ENCODE data around the gene ZDHHC4.
"Not testable (repeated sequence)": the region's sequence is repeated elsewhere in the genome, so short reads cannot be mapped to it uniquely, and the experiment has no call there.

ZDHHC4 gene

DNA sequence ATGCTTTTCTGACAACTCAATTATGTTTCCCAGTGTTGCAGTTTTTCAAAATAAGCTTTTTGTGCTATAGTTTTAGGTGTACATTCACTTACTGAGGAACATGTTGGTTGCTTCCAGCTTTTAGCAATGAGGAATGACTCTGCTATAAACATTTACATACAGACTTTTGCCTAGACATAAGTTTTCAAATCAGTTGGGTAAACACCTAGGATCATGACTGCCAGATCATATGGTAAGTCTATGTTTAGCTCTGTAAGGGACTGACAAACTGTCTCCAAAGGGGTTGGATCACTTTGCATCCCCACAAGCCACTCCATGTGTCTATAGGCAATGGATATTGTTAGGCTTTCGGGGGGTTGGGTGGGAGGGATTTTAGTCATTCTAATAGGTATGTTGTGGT is 15.1 kb upstream of the ZDHHC4 start:
- no peak for DNase-seq (ENCODE audit: low read depth)

DNA sequence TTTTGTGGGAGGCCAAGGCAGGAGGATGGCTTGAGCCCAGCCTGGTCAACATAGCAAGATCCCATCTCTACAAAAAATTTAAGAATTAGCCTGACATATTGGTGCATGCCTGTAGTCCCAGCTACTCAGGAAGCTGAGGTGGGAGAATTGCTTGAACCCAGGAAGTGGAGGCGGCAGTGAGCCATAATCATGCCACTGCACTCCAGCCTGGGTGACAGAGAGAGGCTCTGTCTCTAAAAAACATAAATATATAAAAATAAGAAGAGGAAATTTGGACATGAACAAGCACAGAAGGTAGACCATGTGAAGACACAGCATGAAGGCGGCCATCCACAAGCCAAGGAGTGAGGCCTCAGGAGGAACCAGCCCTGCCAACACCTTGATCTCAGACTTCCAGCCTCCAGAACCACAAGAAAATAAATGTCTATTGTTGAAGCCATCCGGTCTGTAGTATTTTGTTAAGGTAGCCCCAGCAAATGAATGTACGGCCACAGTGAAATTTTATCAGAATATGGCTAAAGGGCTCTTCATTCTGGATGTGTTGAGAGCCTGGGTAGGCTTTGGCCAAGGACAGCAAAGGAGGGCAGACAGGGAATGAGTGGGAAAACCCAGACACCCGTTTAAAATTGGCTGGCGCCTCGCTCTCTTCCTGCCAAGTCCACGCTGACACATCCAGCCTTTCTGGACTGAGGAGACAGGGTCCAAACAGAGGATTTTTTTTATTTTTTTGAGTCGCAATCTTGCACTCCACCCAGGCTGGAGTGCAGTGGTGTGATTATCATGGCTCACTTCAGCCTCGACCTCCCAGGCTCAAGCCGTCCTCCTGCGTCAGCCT is 13.1 kb upstream of the ZDHHC4 start:
- no peak for DNase-seq (ENCODE audit: low read depth)

DNA sequence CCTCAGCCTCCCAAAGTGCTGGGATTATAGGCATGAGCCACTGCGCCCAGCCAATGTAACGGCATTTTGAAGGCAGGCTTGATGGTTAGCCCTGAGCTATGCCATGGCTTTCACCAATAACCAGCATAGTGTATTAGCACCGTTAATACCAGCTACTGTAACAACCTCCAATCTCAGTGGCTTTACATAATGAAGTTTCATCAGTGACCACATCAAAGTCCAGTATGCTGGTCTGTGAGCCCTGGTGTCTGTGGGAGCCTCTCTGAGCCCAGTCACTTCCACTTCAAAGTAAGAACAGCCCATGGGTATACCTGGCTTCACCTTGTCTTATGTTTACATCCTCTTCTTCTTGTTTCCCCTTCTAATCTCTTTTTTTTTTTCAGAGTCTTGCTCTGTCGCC is 11.6 kb upstream of the ZDHHC4 start:
- DNase-seq (ENCODE audit: low read depth): no peak

DNA sequence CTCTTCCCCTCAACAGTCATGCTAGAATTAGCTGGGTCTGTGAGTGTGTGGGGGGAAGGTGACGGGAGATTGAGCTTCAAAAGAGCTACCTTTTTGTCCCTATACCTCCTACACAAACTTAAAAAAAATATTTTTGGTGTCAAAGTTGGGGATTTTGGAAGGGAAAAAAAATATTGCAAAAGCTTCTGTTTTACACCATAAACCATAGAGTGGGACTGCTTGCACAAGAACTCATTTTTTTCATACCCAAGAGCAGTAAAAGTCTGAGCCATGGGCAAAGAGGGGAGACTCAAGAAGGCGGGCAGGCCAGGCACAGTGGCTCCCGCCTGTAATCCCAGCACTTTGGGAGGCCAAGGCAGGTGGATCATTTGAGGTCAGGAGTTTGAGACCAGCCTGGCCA is 9.4 kb upstream of the ZDHHC4 start:
- DNase-seq (ENCODE audit: low read depth): no peak

DNA sequence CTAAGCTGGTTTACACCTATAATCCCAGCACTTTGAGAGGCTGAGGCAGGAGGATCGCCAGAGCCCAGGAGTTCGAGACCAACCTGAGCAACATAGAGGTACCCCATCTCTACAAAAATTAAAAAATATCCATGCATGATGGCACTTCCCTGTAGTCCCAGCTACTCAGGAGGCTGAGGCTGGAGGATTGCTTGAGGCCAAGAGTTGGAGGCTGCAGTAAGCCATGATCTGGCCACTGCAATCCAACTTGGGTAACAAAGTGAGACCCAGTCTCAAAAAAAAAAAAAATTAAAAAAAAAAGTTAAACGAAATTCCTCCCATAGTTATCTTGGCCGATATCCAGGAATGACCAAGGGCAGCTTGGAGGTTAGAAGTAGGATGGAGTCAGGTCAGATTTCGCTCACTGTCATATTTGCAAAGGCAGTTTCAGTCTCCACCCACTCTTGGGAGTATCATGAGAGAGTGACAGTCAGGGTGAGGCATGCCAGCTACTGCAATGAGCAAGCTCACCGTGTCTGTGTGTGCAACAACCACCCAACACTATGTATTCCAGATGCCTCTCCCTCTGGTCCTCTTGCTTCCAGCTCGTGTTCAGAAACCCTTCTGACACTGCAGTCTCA is 6.0 kb upstream of the ZDHHC4 start:
- no peak for DNase-seq (ENCODE audit: low read depth)

DNA sequence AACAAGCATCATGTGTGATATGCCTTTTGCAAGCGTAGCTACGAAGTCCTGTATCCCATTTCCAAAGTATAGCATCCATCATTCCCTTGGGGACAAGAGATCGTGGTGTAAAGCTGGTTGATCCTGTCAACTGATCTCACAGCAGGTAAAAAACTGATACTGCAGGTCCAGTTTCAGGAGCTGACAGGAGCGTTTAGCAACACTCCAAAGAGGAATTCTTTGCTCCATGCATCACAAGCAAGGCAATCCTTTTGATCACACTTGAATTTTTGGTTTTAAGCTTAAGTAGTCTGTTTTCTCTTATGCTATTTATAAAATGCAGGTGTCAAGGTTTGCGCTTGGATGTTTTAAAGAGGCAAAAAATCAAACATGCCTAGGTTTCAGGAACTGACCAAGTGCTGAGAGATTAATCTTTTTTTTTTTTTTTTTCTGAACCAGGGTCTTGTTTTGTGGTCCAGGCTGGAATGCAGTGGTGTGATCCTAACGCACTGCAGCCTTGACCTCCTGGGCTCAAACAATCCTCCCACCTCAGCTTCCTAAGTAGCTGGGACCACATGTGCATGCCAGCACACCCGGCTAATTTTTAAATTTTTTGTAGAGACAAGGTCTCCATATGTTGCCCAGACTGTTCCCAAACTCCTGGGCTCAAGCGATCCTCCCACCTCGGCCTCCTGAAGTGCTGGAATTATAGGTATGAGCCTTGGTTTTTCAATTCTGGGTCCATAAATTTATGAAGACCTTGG is 1.8 kb upstream of the ZDHHC4 start:
- DNase-seq (ENCODE audit: low read depth): no peak

DNA sequence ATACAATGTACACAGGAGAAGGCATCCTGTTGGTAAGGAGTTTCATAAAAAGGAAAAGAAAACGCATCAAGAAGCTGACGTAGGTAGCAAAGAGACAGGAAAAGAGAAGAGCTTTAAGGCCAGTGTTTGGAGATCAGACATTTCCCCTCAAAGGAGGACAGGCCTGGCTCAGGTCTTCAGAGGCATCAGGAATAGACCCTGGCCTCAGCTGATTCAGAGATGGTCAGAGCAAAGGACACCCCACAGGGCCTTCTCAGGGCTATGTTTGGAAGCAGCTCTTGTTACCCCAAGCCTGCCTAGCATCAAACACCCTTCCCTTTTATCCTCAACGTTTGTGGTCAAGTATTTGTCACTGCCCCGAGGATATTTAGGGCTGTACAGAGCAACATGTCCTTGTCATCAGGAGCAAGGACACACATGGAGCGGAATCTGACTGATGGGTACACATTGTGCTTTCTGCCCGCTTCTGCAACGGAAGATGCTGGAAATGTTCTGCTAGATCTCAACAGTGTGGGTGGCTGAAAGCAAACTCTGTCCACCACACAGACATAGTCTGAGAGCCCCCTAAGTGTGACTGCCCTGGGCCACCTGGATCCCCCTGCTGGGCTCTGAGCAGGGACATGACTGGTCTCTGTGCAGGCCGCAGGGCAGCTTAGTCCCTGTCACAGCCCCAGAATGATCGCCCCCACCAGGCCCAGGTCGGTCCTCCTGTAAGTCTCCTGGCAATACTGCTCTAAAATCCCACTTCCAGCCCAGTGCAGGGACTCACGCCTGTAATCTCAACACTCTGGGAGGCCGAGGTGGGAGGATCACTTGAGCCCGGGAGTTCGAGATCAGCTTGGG is 1.0 kb upstream of the ZDHHC4 start:
- no peak for DNase-seq (ENCODE audit: low read depth)

DNA sequence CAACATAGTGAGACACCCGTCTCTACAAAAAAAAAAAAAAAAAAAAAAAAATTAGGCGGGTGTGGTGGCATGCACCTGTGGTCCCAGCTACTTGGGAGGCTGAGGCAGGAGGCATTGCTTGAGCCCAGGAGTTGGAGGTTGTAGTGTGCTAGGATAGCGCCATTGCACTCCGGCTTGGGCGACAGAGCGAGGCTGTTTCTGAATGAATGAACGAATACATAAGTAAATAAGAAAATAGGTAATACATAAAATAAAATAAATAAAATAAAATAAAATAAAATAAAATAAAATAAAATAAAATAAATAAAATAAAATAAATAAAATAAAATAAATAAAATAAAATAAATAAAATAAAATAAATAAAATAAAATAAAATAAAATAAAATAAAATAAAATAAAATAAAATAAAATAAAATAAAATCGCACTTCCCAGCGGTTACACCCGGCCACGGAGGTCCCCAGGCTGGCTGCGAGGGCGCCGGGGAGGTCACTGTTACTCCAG is 336 bp upstream of the ZDHHC4 start:
- not testable (repeated sequence) for DNase-seq (ENCODE audit: low read depth)

DNA sequence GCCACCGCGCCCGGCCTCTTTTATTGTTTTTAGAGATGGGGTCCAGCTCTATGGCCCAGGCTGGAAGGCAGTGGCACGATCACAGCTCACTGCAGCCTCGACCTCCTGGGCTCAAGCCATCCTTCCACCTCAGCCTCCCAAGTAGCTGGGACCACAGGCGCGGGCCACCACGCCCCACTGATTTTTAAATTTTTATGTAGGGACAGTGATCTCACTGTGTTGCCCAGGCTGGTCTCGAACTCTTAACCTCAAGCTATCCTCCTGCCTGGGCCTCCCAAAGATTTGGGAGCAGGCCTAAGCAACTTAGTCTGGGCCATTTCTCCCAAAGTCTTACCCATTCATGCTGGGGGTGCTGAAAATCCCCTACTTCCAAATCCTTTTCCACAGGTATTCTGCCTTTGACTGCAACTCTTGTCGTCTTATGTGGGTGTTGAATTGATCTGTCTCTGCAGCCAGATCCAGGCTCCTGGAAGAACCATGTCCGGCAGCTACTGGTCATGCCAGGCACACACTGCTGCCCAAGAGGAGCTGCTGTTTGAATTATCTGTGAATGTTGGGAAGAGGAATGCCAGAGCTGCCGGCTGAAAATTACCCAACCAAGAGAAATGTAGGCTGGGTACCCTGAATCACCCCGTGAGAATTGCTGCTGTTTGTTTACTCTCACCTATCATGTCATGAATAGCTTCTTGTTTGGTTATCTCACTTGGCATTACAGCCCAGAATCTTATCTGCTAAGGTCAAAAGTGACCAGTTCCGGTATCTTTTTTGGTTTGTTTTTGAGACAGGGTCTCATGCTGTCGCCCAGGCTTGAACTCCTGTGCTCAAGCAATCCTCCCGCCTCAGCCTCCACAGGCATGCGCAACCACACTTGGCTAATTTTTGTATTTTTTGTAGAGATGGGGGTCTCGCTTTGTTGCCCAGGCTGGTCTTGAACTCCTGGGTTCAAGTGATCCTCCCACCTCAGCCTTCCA is 1.1 kb downstream of the ZDHHC4 start:
- no peak for DNase-seq (ENCODE audit: low read depth)

DNA sequence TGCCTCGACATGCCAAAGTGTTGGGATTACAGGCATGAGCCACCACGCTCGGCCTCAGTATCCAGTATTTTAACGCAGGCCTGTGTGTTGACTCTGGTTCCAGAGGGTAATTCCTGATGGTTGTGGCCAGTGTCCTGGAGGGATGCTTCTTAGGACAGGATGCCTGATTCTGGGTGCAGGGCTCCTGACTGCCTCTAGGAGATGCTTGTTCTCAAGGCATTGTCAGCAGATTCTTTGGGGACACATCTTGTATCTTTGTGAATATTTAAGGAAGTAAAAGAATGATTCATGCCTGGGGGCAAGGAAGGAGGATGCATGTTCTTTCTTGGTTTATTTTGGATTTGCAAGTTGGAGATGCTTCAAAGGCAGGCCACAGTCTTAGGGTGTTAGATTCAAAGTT is 2.2 kb downstream of the ZDHHC4 start:
- DNase-seq (ENCODE audit: low read depth): no peak

DNA sequence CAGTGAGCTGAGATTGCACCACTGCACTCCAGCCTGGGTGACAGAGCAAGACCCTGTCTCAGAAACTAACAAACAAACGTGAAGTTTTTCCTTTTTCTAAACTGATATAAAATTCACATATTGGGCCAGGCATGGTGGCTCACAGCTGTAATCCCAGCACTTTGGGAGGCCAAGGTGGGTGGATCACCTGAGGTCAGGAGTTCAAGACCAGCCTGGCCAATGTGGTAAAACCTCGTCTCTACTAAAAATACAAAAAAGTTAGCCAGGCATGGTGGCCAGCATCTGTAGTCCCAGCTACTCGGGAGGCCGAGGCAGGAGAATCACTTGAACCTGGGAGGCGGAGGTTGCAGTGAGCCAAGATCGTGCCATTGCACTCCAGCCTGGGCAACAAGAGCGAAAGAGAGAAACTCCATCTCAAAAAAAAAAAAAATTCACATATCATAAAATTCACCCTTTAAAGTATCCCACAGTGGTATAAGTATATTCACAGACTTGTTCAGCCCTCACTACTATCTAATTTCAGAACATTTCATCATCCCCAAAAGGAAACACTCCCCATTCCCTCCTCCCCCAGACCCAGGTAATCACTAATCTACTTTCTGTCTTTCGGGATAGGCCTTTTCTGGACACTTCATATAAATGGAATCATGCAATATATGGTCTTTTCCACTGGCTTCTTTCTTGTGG is 8.6 kb downstream of the ZDHHC4 start:
- not testable (repeated sequence) for DNase-seq (ENCODE audit: low read depth)

DNA sequence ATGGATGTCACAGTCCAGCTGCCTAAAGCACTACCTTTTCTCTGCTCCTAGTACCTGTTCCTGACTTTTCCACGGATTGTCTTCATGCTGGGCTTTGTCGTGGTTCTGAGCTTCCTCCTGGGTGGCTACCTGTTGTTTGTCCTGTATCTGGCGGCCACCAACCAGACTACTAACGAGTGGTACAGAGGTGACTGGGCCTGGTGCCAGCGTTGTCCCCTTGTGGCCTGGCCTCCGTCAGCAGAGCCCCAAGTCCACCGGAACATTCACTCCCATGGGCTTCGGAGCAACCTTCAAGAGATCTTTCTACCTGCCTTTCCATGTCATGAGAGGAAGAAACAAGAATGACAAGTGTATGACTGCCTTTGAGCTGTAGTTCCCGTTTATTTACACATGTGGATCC is 11.3 kb downstream of the ZDHHC4 start:
- DNase-seq (ENCODE audit: low read depth): no peak

DNA sequence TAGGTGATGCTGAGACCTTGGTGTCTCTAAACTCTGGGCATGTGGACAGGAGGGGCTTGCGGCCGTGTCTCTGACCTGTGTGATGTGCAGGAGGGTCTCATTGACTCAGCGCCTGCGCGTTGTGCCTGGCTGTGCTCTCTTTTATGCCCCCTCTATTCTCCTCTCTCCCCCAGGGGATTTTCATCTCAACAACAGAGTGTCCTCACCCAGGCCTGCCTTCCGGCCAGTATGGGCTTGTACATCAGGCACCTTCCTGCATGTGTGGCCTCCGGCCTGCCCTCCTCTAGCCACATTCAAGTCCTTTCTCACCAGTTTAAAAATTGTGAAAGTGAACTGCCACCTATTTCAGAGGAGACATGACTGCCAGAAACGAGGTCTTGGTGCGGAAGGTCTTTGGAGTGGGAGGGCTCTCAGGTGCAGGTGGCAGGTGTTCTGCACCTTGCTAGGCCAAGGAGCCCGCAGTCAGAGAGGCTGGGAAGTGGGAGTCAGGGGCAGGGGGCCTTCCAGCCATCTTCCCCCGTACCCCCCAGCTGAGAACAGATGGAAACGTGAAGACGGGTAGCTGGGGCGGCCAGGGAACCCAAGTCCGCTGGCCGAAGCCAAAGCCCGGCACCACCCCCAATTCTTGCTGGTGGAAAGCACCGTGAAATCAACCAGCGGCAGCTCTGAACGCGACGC is 12.0 kb downstream of the ZDHHC4 start:
- DNase-seq (ENCODE audit: low read depth): no peak

DNA sequence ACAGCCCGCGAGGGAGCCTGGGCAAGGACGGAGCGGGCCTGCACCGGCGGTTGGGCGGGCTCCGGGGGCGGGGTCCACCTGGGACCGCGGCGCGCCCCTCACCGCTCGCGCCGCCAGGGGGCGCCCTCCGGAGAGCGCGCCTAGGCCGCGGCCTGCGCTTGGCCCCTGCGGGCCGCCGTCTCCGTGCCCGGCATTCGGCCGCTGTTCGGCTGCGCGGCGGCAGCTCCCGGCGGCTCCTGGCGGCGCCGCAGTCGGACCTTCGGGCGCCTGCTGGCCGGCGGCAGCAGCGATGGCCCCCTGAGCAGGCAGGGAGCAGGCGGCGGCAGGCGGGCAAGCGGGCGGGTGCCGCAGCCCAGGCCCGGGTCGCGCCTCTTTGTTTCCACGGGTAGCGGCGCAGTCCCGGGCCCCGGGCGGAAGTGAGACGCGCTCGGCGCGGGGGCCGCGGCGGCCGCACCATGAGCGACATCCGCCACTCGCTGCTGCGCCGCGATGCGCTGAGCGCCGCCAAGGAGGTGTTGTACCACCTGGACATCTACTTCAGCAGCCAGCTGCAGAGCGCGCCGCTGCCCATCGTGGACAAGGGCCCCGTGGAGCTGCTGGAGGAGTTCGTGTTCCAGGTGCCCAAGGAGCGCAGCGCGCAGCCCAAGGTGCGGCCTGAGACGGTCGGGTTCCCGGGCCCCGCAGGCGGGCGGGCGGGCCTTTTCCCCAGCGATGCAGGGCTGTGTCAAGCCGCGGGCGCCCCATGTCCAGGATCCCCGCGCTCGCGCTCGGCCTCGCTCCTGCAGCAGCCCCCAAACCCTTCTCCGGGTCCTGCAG is 12.8 kb downstream of the ZDHHC4 start, which contains the start of gene INTS15:
INTS15 (plus strand) TSS at position 193 of the 816 bp plus-strand sequence; CDS start at position 456, 263 bp downstream.
- DNase-seq (ENCODE audit: low read depth): peak; percentile 36

DNA sequence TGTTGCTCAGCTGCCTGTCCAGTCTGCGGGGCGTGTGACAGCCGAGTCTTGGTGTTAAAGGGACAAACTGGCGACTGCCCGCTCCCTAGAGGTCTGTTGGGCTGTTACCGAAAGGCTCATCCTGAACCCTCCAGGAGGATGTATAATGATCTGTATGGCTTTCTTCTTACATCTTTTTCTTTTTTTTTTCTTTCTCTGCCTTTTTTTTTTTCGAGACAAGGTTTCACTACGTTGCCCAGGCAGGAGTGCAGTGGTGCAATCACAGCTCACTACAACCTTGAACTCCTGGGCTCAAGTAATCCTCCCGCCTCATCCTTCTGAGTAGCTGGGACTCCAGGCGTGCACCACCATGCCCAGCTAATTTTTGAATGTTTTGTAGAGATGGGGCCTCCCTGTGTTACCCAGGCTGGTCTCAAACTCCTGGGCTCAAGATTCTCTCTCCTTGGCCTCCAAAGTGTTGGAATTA is 13.4 kb downstream of the ZDHHC4 start:
- no peak for DNase-seq (ENCODE audit: low read depth)

DNA sequence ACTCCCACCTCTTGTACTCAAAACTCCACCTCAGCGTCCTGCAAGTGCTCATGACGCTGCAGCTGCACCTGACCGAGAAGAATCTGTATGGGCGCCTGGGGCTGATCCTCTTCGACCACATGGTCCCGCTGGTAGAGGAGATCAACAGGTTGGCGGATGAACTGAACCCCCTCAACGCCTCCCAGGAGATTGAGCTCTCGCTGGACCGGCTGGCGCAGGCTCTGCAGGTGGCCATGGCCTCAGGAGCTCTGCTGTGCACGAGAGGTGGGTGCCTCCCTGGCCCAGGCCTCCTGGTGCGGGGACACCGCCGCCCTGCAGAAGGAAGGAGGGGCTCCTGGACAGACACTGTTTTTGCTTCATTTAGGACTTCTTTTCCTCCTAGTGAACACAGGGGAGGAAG is 22.8 kb downstream of the ZDHHC4 start:
- DNase-seq (ENCODE audit: low read depth): no peak

DNA sequence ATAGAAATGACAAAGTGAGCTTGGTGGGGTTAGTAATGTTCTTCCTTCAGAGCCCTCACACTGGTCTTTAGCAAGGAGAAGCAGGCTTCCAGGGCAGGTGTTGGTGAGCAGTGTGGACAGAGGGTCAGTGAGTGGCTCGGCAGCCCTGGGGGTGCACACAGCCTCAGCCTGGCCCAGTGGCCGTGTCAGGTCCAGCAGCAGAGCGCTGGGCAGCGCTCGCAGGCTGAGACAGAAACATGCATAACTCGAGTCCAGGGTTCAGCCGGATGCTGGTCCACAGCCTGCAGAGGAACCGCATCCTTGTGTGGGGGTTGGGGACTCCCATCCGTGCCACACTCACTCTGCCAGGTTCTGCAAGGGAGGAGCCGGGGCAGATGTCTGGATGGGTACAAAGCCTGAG is 27.2 kb downstream of the ZDHHC4 start:
- no peak for DNase-seq (ENCODE audit: low read depth)

DNA sequence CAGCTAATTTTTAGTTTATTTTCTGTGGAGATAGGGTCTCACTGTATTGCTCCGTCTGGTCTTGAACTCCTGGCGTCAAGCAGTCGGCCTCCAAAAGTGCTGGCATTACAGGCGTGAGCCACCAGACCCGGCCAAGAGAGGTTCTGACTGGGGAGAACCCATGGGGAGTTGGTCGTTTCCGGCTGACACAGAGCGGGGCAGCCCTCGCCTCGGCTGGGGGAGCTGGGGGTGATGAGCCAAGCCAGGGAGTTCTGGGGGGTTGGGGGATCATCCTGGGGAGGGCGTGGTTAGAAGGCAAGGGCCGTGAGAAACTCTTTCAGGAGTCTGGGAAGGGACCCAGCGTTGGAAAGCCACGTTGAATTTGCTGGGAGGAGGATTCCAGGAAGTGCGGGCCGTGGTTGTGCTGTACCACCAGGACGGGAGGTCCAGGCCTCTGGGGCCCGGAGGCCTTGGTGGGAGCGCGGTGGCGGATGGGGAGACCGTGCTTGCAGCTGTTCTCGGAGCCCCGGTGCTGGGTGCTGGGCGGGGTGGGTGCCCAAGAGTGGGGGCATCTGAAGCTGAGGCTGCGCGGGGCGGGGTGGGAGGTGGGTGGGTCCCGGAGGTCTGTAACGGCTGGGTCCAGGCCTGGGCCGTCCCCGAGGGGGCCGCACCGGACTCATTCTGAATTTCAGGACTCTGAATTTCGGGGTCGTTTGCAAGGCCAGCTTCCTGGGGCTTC is 29.8 kb downstream of the ZDHHC4 start:
- no peak for DNase-seq (ENCODE audit: low read depth)

Measured in fibroblast of the conjunctiva (primary cell).